GM23338 (cell line): ENCODE measurements around the gene SEPTIN7.

ENCODE experiments used
- CTCF ChIP-seq, 2 experiments: fragments of 200-600 bp in 1 of 2; sonication (generic) in 1 of 2; conservative IDR thresholded peaks; 2 replicates each; pipeline versions ENCODE4 v1.5.1 to v1.6.1; 2016 to 2017; ENCODE audit warnings: antibody characterized with exemption in 2 of 2, low read depth in 2 of 2, mild to moderate bottlenecking in 2 of 2, moderate library complexity in 1 of 2
- ETS1 ChIP-seq: IDR thresholded peaks from 2 replicates; pipeline ENCODE4 v1.6.1; 2016; ENCODE audit warnings: antibody characterized with exemption
- EZH2 ChIP-seq: fragments of 200-600 bp; sonication (generic); IDR thresholded peaks from one replicate; pipeline ENCODE4 v1.8.0; 2017; ENCODE audit warnings: antibody characterized with exemption, mild to moderate bottlenecking, low read depth; ENCODE audit not compliant: unreplicated experiment
- EZH2phosphoT487 ChIP-seq: fragments of 200-600 bp; sonication (generic); IDR thresholded peaks from one replicate; pipeline ENCODE4 v1.8.1; 2018; ENCODE audit warnings: antibody characterized with exemption; ENCODE audit not compliant: unreplicated experiment
- JUNB ChIP-seq: IDR thresholded peaks from one replicate; pipeline ENCODE4 v1.6.1; 2016; ENCODE audit warnings: antibody characterized with exemption; ENCODE audit not compliant: unreplicated experiment
- NANOG ChIP-seq: IDR thresholded peaks from 2 replicates; pipeline ENCODE4 v1.6.1; 2016; ENCODE audit warnings: antibody characterized with exemption, borderline replicate concordance
- POLR2AphosphoS5 ChIP-seq: IDR thresholded peaks from 2 replicates; pipeline ENCODE4 v1.6.1; 2016; ENCODE audit warnings: antibody characterized with exemption, low read depth
- REST ChIP-seq: IDR thresholded peaks from one replicate; pipeline ENCODE4 v1.6.1; 2018; ENCODE audit warnings: antibody characterized with exemption; ENCODE audit not compliant: unreplicated experiment
- ZNF462 ChIP-seq: fragments of 250-450 bp; sonication (Bioruptor Pico); IDR thresholded peaks from 2 replicates; pipeline ENCODE4 v1.5.0; 2020; ENCODE audit warnings: mild to moderate bottlenecking, moderate library complexity

GRCh38 chr7:35762781-35763180 is 38.1 kb upstream of the SEPTIN7 start:
- no peak for TF ChIP-seq POLR2AphosphoS5
- TF ChIP-seq EZH2phosphoT487: no peak
- no peak for TF ChIP-seq CTCF (conservative IDR thresholded peaks at IDR 0.05; ENCODE audit: low read depth in 2 of 2)
- no peak for TF ChIP-seq JUNB
- no peak for TF ChIP-seq EZH2
- no peak for TF ChIP-seq ETS1
- TF ChIP-seq ZNF462 (CRISPR knock-in tag): no peak
- no peak for TF ChIP-seq REST
- TF ChIP-seq NANOG: no peak
